Ishikawa (cell line): Measurements from ENCODE around the gene RABGAP1L.

Experiments used
- CEBPB ChIP-seq: IDR thresholded peaks from 2 replicates; pipeline ENCODE4 v1.6.1; 2012
- CREB1 ChIP-seq: IDR thresholded peaks from 2 replicates; pipeline ENCODE4 v1.6.1; 2012; ENCODE audit warnings: low read depth
- EGR1 ChIP-seq: IDR thresholded peaks from 2 replicates; pipeline ENCODE4 v1.6.1; 2012
- EP300 ChIP-seq: IDR thresholded peaks from 2 replicates; pipeline ENCODE4 v1.6.1; 2012; ENCODE audit warnings: borderline replicate concordance
- FOXM1 ChIP-seq: IDR thresholded peaks from 2 replicates; pipeline ENCODE4 v1.6.1; 2012; ENCODE audit warnings: low read depth, borderline replicate concordance
- NFIC ChIP-seq: IDR thresholded peaks from 2 replicates; pipeline ENCODE4 v1.6.1; 2012
- RAD21 ChIP-seq: IDR thresholded peaks from 2 replicates; pipeline ENCODE4 v1.6.1; 2012; ENCODE audit warnings: low read depth
- TAF1 ChIP-seq: IDR thresholded peaks from 2 replicates; pipeline ENCODE4 v1.6.1; 2012; ENCODE audit warnings: low read depth, mild to moderate bottlenecking
- TCF12 ChIP-seq: IDR thresholded peaks from 2 replicates; pipeline ENCODE4 v1.6.1; 2012; ENCODE audit warnings: low read depth
- TEAD4 ChIP-seq: IDR thresholded peaks from 2 replicates; pipeline ENCODE4 v1.6.1; 2012
- YY1 ChIP-seq: IDR thresholded peaks from 2 replicates; pipeline ENCODE4 v1.6.1; 2012; ENCODE audit warnings: low read depth
- ZBTB7A ChIP-seq: IDR thresholded peaks from 2 replicates; pipeline ENCODE4 v1.6.1; 2012; ENCODE audit warnings: low read depth
- TF ChIP-seq, protein P1 (sequence below): IDR thresholded peaks from 2 replicates; pipeline ENCODE4 v1.6.1; 2012
- TF ChIP-seq, protein P2 (sequence below): IDR thresholded peaks from 2 replicates; pipeline ENCODE4 v1.6.1; 2012; ENCODE audit warnings: low read depth, mild to moderate bottlenecking
- TF ChIP-seq, protein P3 (sequence below): IDR thresholded peaks from 2 replicates; pipeline ENCODE4 v1.6.1; 2012

RABGAP1L gene

DNA sequence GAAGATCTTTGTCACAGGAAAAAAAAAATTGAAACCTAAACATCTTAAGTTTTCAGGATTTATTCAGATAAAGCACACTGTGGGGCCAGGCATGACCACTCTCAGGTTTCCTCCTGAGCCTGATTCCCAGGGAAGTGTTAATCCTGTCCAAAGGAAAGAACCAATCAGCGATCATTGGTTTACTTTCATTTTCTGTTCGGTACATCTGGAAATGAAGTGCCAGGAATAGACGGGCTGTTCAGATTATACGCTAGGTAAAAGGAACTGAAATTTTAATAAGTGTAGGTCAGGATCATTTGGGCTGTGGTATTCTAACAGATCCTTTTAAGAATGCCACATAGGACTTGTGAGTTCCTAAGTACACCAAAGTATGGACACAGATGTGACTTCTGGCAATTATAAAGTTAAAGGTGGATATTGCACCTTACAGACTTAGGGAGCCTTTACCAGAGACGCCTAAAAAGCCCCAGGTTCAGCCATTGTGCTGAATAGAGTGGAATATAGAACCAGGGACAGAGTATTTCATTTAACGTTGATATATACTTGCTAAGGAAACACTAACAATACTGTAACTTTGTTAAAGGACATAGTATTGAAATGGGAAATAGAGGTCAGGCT lies 831.2 kb downstream of the RABGAP1L start:
- TF ChIP-seq ZBTB7A (no peak), TCF12 (no peak), FOXM1 (no peak), CREB1 (no peak), RAD21 (no peak), EP300 (no peak), EGR1 (no peak), CEBPB (no peak), NFIC (no peak), YY1 (no peak), TAF1 (no peak), TEAD4 (no peak)
- TF ChIP-seq, protein P1, sequence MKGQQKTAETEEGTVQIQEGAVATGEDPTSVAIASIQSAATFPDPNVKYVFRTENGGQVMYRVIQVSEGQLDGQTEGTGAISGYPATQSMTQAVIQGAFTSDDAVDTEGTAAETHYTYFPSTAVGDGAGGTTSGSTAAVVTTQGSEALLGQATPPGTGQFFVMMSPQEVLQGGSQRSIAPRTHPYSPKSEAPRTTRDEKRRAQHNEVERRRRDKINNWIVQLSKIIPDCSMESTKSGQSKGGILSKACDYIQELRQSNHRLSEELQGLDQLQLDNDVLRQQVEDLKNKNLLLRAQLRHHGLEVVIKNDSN, result no peak
- TF ChIP-seq, protein P2, sequence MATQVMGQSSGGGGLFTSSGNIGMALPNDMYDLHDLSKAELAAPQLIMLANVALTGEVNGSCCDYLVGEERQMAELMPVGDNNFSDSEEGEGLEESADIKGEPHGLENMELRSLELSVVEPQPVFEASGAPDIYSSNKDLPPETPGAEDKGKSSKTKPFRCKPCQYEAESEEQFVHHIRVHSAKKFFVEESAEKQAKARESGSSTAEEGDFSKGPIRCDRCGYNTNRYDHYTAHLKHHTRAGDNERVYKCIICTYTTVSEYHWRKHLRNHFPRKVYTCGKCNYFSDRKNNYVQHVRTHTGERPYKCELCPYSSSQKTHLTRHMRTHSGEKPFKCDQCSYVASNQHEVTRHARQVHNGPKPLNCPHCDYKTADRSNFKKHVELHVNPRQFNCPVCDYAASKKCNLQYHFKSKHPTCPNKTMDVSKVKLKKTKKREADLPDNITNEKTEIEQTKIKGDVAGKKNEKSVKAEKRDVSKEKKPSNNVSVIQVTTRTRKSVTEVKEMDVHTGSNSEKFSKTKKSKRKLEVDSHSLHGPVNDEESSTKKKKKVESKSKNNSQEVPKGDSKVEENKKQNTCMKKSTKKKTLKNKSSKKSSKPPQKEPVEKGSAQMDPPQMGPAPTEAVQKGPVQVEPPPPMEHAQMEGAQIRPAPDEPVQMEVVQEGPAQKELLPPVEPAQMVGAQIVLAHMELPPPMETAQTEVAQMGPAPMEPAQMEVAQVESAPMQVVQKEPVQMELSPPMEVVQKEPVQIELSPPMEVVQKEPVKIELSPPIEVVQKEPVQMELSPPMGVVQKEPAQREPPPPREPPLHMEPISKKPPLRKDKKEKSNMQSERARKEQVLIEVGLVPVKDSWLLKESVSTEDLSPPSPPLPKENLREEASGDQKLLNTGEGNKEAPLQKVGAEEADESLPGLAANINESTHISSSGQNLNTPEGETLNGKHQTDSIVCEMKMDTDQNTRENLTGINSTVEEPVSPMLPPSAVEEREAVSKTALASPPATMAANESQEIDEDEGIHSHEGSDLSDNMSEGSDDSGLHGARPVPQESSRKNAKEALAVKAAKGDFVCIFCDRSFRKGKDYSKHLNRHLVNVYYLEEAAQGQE, result no peak
- TF ChIP-seq, protein P3, sequence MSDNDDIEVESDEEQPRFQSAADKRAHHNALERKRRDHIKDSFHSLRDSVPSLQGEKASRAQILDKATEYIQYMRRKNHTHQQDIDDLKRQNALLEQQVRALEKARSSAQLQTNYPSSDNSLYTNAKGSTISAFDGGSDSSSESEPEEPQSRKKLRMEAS, result no peak

DNA sequence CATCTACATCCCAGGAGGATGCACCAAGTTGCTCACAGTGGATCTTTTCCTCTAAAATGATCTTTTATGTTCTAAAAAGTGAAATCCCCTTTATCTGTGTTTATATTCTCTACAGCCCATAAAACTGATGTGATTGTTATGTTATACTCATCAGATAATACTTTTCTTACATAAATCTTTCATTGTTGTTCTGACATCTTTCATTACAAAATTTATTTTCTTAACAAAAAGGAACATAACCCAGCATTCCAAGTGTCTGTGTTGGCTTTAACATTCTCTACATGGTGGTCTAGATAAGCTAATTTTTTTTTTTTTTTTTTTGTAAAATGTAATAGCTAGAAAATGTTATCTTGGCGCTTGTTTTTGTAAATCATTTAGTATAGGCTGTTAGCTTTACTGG lies 832.2 kb downstream of the RABGAP1L start:
- no peak for TF ChIP-seq TAF1
- TF ChIP-seq TCF12, result no peak
- TF ChIP-seq, protein P3, result no peak
- TF ChIP-seq ZBTB7A, result no peak
- TF ChIP-seq, protein P2, result no peak
- TF ChIP-seq EP300, result no peak
- TF ChIP-seq YY1, result no peak
- TF ChIP-seq NFIC, result no peak
- TF ChIP-seq CREB1, result no peak
- TF ChIP-seq RAD21, result no peak
- TF ChIP-seq EGR1, result no peak
- TF ChIP-seq, protein P1, result no peak
- no peak for TF ChIP-seq TEAD4
- TF ChIP-seq CEBPB, result no peak

DNA sequence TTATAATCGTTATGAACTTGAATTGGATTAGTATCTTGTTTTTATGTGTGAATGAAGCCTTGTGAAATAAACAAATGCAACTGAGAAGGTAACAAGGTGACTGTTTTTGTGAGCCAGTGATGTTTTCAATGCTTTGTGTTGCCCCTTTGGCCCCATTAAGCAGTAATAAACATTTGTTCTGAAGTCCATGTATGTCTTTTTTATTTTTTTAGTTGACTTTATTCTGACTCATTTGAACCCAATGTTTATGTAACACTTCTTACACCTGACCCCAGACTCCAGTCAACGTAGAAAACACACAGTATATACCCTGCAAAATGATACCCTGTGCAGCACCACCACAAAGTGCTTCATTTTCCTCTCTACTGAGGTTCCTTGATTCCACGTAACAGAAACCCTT lies 835.8 kb downstream of the RABGAP1L start:
- TF ChIP-seq TCF12 (no peak), CREB1 (no peak), YY1 (no peak), NFIC (no peak), TAF1 (no peak), TEAD4 (no peak), EP300 (no peak), CEBPB (no peak)
- TF ChIP-seq, protein P2, result no peak
- TF ChIP-seq, protein P3, result no peak
- TF ChIP-seq, protein P1, result no peak

DNA sequence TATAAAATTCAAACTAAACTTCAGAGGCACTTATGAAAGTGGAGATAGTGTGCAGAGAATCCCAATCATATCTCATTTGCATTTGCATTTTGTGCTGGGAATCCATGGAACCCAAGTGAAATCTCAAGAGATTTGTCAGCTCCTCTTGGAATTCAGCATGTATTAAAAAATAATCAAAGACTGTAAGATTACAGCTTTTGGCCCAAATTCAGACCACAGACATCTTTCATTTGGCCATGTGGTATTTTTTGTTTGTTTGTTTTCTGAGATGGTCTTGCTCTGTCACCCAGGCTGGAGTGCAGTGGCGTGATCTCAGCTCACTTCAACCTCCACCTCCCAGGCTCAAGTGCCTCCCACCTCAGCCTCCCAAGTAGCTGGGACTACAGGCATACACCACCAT lies 836.6 kb downstream of the RABGAP1L start:
- TF ChIP-seq EGR1, result no peak
- TF ChIP-seq TEAD4, result no peak
- TF ChIP-seq RAD21, result no peak
- TF ChIP-seq TCF12, result no peak
- TF ChIP-seq, protein P2, result no peak
- TF ChIP-seq, protein P1, result no peak
- TF ChIP-seq CREB1, result no peak
- no peak for TF ChIP-seq NFIC
- no peak for TF ChIP-seq EP300
- TF ChIP-seq FOXM1, result no peak
- no peak for TF ChIP-seq TAF1
- no peak for TF ChIP-seq ZBTB7A
- TF ChIP-seq YY1, result no peak
- TF ChIP-seq, protein P3, result no peak
- no peak for TF ChIP-seq CEBPB
